Measurements from ENCODE around the gene TECPR1.

TECPR1 gene

GRCh38 chr7:98212532-98213041, 39.4 kb downstream of the TECPR1 start:
- Histone ChIP-seq H3K9me2 (ENCODE audit: low read depth, low read length) (no peaks in the 10 kb centered on the region), H3K36me3 (ENCODE audit: insufficient read depth, low read length) (peaks cover 10% of the 10 kb centered on the region; the same call in 1 of the 2 replicates), H3K4me2 (ENCODE audit: low read length) (no peak overlapping the region), H2AFZ (ENCODE audit: low read length) (no peak overlapping the region), H3K9me3 (ENCODE audit: low read length) (no peaks in the 10 kb centered on the region), H3K9ac (ENCODE audit: low read length) (no peak overlapping the region), H3F3A (ENCODE audit: insufficient read depth, low read length) (0 out of 2 replicates have a peak, but pooled peaks cover 3% of the 10 kb centered on the region), H4K20me1 (ENCODE audit: insufficient read depth, low read length) (peaks cover 2% of the 10 kb centered on the region; the same call in 1 of the 2 replicates), H3K4me3 (ENCODE audit: low read depth, low read length, poor library complexity, severe bottlenecking) (no peak overlapping the region), H3K27ac (ENCODE audit: low read depth, low read length, poor library complexity, severe bottlenecking) (no peak overlapping the region), H3K27me3 (ENCODE audit: insufficient read depth, low read length) (peaks cover 12% of the 10 kb centered on the region; the same call in 1 of the 2 replicates), H3K79me2 (ENCODE audit: insufficient read depth, low read length) (no peaks in the 10 kb centered on the region), H3K4me1 (ENCODE audit: insufficient read depth, low read length, severe bottlenecking) (peaks cover 5% of the 10 kb centered on the region)
- no peak for TF ChIP-seq CTCF (IDR thresholded peaks at IDR 0.05; ENCODE audit: low read length)
- no peak for TF ChIP-seq EZH2 (IDR thresholded peaks at IDR 0.05; ENCODE audit: borderline replicate concordance, low read length)

GRCh38 chr7:98211676-98212531, 40.1 kb downstream of the TECPR1 start:
- Histone ChIP-seq H3K9ac (ENCODE audit: low read length) (no peak overlapping the region), H3K36me3 (ENCODE audit: insufficient read depth, low read length) (peaks cover 10% of the 10 kb centered on the region), H3K9me3 (ENCODE audit: low read length) (no peaks in the 10 kb centered on the region), H2AFZ (ENCODE audit: low read length) (no peak overlapping the region), H3K79me2 (ENCODE audit: insufficient read depth, low read length) (no peaks in the 10 kb centered on the region), H4K20me1 (ENCODE audit: insufficient read depth, low read length) (peaks cover 2% of the 10 kb centered on the region; the same call in 1 of the 2 replicates), H3K4me2 (ENCODE audit: low read length) (peak overlapping the region; percentile 39; the same call in 1 of the 2 replicates), H3K4me3 (ENCODE audit: low read depth, low read length, poor library complexity, severe bottlenecking) (peak overlapping the region; percentile 38), H3K27me3 (ENCODE audit: insufficient read depth, low read length) (peaks cover 12% of the 10 kb centered on the region; the same call in 1 of the 2 replicates), H3K9me2 (ENCODE audit: low read depth, low read length) (no peaks in the 10 kb centered on the region), H3K27ac (ENCODE audit: low read depth, low read length, poor library complexity, severe bottlenecking) (no peak overlapping the region), H3F3A (ENCODE audit: insufficient read depth, low read length) (0 out of 2 replicates have a peak, but pooled peaks cover 3% of the 10 kb centered on the region), H3K4me1 (ENCODE audit: insufficient read depth, low read length, severe bottlenecking) (peaks cover 5% of the 10 kb centered on the region)
- TF ChIP-seq EZH2 (IDR thresholded peaks at IDR 0.05; ENCODE audit: borderline replicate concordance, low read length) (no peak), CTCF (IDR thresholded peaks at IDR 0.05; ENCODE audit: low read length) (no peak)

GRCh38 chr7:98211221-98211675, 40.8 kb downstream of the TECPR1 start, which contains the start of gene BHLHA15:
TSS of gene BHLHA15 (plus strand) at chr7:98211439. CDS start at chr7:98212310, 871 bp downstream.
- H3K27ac ChIP-seq (ENCODE audit: low read depth, low read length, poor library complexity, severe bottlenecking): no peak within 1 kb of the TSS
- no peak for TF ChIP-seq CTCF (IDR thresholded peaks at IDR 0.05; ENCODE audit: low read length)
- TF ChIP-seq EZH2 (IDR thresholded peaks at IDR 0.05; ENCODE audit: borderline replicate concordance, low read length): no peak

More at GRCh38 chr7:98211221-98211675, 40.8 kb downstream of the TECPR1 start, which contains the start of gene BHLHA15:
- Histone ChIP-seq H3K9ac (ENCODE audit: low read length) (no peak within 1 kb of the TSS), H3K9me3 (ENCODE audit: low read length) (no peaks in the 10 kb centered on the region), H2AFZ (ENCODE audit: low read length) (no peak within 1 kb of the TSS), H3F3A (ENCODE audit: insufficient read depth, low read length) (0 out of 2 replicates have a peak, but pooled peaks cover 3% of the 10 kb centered on the region), H3K4me3 (ENCODE audit: low read depth, low read length, poor library complexity, severe bottlenecking) (peak within 1 kb of the TSS; percentile 38), H4K20me1 (ENCODE audit: insufficient read depth, low read length) (peaks cover 2% of the 10 kb centered on the region; the same call in 1 of the 2 replicates), H3K27me3 (ENCODE audit: insufficient read depth, low read length) (peaks cover 12% of the 10 kb centered on the region; the same call in 1 of the 2 replicates), H3K36me3 (ENCODE audit: insufficient read depth, low read length) (peaks cover 16% of the 10 kb centered on the region), H3K4me1 (ENCODE audit: insufficient read depth, low read length, severe bottlenecking) (peaks cover 5% of the 10 kb centered on the region), H3K4me2 (ENCODE audit: low read length) (peak within 1 kb of the TSS; percentile 39; the same call in 1 of the 2 replicates), H3K9me2 (ENCODE audit: low read depth, low read length) (no peaks in the 10 kb centered on the region), H3K79me2 (ENCODE audit: insufficient read depth, low read length) (no peaks in the 10 kb centered on the region)
